ENCODE data around the gene FMN1.

Gene FMN1

DNA sequence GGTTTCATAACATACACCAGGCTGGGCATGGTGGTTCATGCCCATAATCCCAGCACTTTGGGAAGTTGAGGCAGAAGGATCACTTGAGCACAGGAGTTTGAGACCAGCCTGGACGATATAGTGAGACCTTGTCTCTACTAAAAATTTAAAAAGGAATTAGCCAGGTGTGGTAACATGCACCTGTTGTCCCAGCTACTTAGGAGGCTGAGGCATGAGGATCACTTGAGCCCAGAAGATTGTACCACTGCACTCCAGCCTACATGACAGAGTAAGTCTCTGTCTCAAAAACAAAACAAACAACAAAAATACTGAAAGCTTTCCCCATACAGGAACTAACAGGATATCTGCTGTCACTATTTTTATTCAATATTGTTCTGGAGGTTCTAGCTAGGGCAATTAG is 455.8 kb downstream of the FMN1 start:
- Histone ChIP-seq H4K20me1 (ENCODE audit: insufficient read depth) (no peaks in the 10 kb centered on the region), H3K4me1 (ENCODE audit: low read depth, poor library complexity, severe bottlenecking) (peaks cover 15% of the 10 kb centered on the region)

DNA sequence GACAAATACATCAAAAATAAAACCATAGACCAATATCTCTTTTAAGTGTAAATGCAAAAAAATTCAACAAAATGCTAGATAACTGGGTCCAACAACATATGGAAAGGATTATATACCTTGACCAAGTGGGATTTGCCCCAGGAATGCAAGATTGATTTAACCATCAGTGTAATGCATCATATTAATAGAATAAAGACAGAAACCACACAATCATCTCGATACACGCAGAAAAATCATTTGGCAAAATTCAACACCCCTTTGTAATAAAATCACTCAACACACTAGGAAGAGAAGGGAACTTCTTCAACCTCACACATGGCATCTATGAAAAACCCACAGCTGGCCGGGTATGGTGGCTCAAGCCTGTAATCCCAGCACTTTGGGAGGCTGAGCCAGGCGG is 457.2 kb downstream of the FMN1 start:
- H3K4me2 ChIP-seq = no peak overlapping the region
- no peak overlapping the region for H3K4me3 ChIP-seq (IDR thresholded peaks at IDR 0.05; ENCODE audit: insufficient read depth, low read depth, low read length)
- TF ChIP-seq, protein P1, sequence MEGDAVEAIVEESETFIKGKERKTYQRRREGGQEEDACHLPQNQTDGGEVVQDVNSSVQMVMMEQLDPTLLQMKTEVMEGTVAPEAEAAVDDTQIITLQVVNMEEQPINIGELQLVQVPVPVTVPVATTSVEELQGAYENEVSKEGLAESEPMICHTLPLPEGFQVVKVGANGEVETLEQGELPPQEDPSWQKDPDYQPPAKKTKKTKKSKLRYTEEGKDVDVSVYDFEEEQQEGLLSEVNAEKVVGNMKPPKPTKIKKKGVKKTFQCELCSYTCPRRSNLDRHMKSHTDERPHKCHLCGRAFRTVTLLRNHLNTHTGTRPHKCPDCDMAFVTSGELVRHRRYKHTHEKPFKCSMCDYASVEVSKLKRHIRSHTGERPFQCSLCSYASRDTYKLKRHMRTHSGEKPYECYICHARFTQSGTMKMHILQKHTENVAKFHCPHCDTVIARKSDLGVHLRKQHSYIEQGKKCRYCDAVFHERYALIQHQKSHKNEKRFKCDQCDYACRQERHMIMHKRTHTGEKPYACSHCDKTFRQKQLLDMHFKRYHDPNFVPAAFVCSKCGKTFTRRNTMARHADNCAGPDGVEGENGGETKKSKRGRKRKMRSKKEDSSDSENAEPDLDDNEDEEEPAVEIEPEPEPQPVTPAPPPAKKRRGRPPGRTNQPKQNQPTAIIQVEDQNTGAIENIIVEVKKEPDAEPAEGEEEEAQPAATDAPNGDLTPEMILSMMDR (conservative IDR thresholded peaks at IDR 0.05; ENCODE audit: low read depth, low read length) = no peak
- H3K4me1 ChIP-seq (ENCODE audit: low read depth, poor library complexity, severe bottlenecking) = peaks cover 1% of the 10 kb centered on the region
- no peaks in the 10 kb centered on the region for H4K20me1 ChIP-seq (ENCODE audit: insufficient read depth)
- no peaks in the 10 kb centered on the region for H3K79me2 ChIP-seq (ENCODE audit: insufficient read depth, low read depth)
- H3K9ac ChIP-seq = no peak overlapping the region
- no peak overlapping the region for H3K27ac ChIP-seq
- no peak overlapping the region for H2AFZ ChIP-seq (ENCODE audit: low read depth)
- H3K27me3 ChIP-seq (ENCODE audit: insufficient read depth, low read depth) = no peaks in the 10 kb centered on the region
- H3K36me3 ChIP-seq (ENCODE audit: insufficient read depth) = no peaks in the 10 kb centered on the region

More for the DNA sequence above, 455.8 kb downstream of the FMN1 start:
- TF ChIP-seq, protein P1 (conservative IDR thresholded peaks at IDR 0.05; ENCODE audit: low read depth, low read length) = no peak
- no peak overlapping the region for H3K27ac ChIP-seq
- H3K27me3 ChIP-seq (ENCODE audit: insufficient read depth, low read depth) = no peaks in the 10 kb centered on the region
- H3K9ac ChIP-seq = no peak overlapping the region
- H3K4me3 ChIP-seq (IDR thresholded peaks at IDR 0.05; ENCODE audit: insufficient read depth, low read depth, low read length) = no peak overlapping the region
- no peaks in the 10 kb centered on the region for H3K79me2 ChIP-seq (ENCODE audit: insufficient read depth, low read depth)
- H2AFZ ChIP-seq (ENCODE audit: low read depth) = no peak overlapping the region
- no peak overlapping the region for H3K4me2 ChIP-seq
- no peaks in the 10 kb centered on the region for H3K36me3 ChIP-seq (ENCODE audit: insufficient read depth)

DNA sequence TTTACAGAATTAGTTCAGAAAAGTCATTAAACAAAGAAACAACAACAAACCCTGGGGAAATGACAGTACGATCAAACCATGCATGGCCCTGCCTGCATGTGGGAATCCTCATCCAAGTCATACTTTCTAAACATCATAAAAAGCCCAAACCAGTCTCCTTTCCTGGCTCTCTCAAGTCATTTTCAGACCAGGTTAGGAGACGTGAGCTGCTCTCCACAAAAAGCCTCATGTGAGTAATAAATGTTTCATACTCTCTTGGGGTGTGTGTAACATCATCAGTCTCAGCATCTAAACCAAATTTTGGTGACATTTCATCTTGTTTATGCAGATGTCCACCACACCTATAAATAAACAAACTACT is 457.8 kb downstream of the FMN1 start:
- H3K4me1 ChIP-seq (ENCODE audit: low read depth, poor library complexity, severe bottlenecking) = no peaks in the 10 kb centered on the region
- H4K20me1 ChIP-seq (ENCODE audit: insufficient read depth) = no peaks in the 10 kb centered on the region
- H3K9ac ChIP-seq = no peak overlapping the region
- no peak overlapping the region for H2AFZ ChIP-seq (ENCODE audit: low read depth)
- no peak overlapping the region for H3K4me3 ChIP-seq (IDR thresholded peaks at IDR 0.05; ENCODE audit: insufficient read depth, low read depth, low read length)
- H3K27ac ChIP-seq = no peak overlapping the region
- H3K27me3 ChIP-seq (ENCODE audit: insufficient read depth, low read depth) = no peaks in the 10 kb centered on the region
- no peaks in the 10 kb centered on the region for H3K36me3 ChIP-seq (ENCODE audit: insufficient read depth)
- H3K79me2 ChIP-seq (ENCODE audit: insufficient read depth, low read depth) = no peaks in the 10 kb centered on the region
- no peak overlapping the region for H3K4me2 ChIP-seq
- TF ChIP-seq, protein P1 (conservative IDR thresholded peaks at IDR 0.05; ENCODE audit: low read depth, low read length) = no peak

DNA sequence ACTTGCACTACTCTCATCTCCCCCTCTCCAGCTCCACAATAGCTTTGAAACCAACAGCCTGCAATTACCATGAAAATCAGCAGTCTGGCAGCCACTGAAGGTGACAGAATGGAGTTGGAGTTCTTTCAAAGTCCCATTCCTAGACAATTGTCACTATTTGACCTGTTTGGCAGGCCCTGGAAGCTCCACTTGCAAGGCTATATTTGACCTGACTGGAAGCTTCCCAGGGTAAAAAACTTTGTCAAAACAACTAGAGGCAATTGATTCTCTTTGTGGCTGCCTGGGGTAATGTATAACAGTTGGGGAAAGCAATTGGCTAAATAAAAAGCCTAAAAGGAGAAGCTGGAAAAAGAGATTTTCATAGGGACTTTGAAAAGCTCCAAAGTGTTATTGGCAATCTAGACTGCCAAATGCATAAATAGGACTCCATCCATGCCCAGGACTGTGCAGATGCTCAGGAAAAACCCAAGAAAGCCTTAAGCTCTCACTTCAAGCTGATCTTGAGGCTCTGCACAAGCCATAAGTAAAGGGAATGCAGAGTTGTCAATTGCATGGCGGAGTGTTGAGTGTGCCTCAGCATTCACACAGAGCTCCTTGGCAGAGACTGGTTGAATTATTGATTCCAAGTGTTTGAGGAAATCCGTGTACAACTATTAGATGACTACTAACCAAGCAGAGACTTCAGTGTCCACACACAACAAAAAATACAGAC is 458.4 kb downstream of the FMN1 start:
- H3K4me3 ChIP-seq (IDR thresholded peaks at IDR 0.05; ENCODE audit: insufficient read depth, low read depth, low read length) = no peak overlapping the region
- no peak overlapping the region for H3K9ac ChIP-seq
- no peak overlapping the region for H2AFZ ChIP-seq (ENCODE audit: low read depth)
- no peaks in the 10 kb centered on the region for H3K36me3 ChIP-seq (ENCODE audit: insufficient read depth)
- TF ChIP-seq, protein P1 (conservative IDR thresholded peaks at IDR 0.05; ENCODE audit: low read depth, low read length) = no peak
- H3K4me2 ChIP-seq = no peak overlapping the region
- no peaks in the 10 kb centered on the region for H3K4me1 ChIP-seq (ENCODE audit: low read depth, poor library complexity, severe bottlenecking)
- H3K79me2 ChIP-seq (ENCODE audit: insufficient read depth, low read depth) = no peaks in the 10 kb centered on the region
- H4K20me1 ChIP-seq (ENCODE audit: insufficient read depth) = no peaks in the 10 kb centered on the region
- H3K27me3 ChIP-seq (ENCODE audit: insufficient read depth, low read depth) = no peaks in the 10 kb centered on the region
- no peak overlapping the region for H3K27ac ChIP-seq
